GM12878 (cell line): ENCODE measurements around the gene GTSE1. TPM values are rescaled to one million over a fixed set of nuclear protein-coding genes. Genes with fewer than 3 reads are reported as not detected.

Experiments
- ATAC-seq: fragments of 200-7000 bp; cut with Tn5 transposase; 3 replicates; pipeline ENCODE4 v1.9.1; 2020; ENCODE audit warnings: mild to moderate bottlenecking, moderate library complexity
- BruUV-seq: library from RNA; stranded (reverse); fragments of 400-500 nt; replicated peaks from 2 replicates; lab custom pipeline; 2021; lab: Mats Ljungman, UMichigan
- CTCF ChIA-PET: fragments of 300-600 bp; sonication (Branson Sonifier 250); formaldehyde crosslinking; extraction: SDS; loops from one replicate; lab custom pipeline; 2021; ENCODE audit warnings: inconsistent platforms; lab: Yijun Ruan, JAX
- POLR2A ChIA-PET: fragments of 350-600 bp; formaldehyde crosslinking; extraction: SDS; loops from one replicate; lab custom pipeline; 2021; ENCODE audit warnings: inconsistent platforms; lab: Charles Lee
- RAD21 ChIA-PET: fragments of 300-600 bp; sonication (Branson Sonifier 250); formaldehyde crosslinking; loops from one replicate; lab custom pipeline; 2023; ENCODE audit warnings: antibody characterized with exemption; ENCODE audit not compliant: unreplicated experiment; lab: Charles Lee
- SMC1A ChIA-PET: fragments of 300-600 bp; sonication (Branson Sonifier 250); formaldehyde crosslinking; loops from one replicate; lab custom pipeline; 2023; ENCODE audit not compliant: unreplicated experiment, uncharacterized antibody; lab: Charles Lee
- DNase-seq: peaks from one replicate; pipeline ENCODE4 v3.0.0-alpha.2; 2011; ENCODE audit warnings: low read depth, low spot score
- FAIRE-seq: peaks from 3 replicates; lab custom pipeline; 2011; peaks lifted over from hg19 to GRCh38; lab: Jason Lieb, UNC
- H2AFZ ChIP-seq: 2 replicates; pipeline ENCODE4 v1.6.0; 2011; ENCODE audit warnings: low read depth, low read length, control low read depth; ENCODE audit not compliant: control insufficient read depth
- H3K27ac ChIP-seq: 2 replicates; pipeline ENCODE4 v1.5.1; 2011; ENCODE audit warnings: control low read depth; ENCODE audit not compliant: control insufficient read depth, insufficient read depth
- H3K27me3 ChIP-seq, 2 experiments: replicated peaks in 1 of 2; 2 replicates each; pipeline versions ENCODE4 v1.6.0 to v1.6.1; 2011; ENCODE audit warnings: low read length in 1 of 2; ENCODE audit not compliant: control insufficient read depth in 2 of 2, insufficient read depth in 2 of 2
- H3K36me3 ChIP-seq, 2 experiments: 2 replicates each; pipeline ENCODE4 v1.5.1; 2011; ENCODE audit warnings: low read length in 1 of 2; ENCODE audit not compliant: control insufficient read depth in 2 of 2, insufficient read depth in 2 of 2
- H3K4me1 ChIP-seq: 2 replicates; pipeline ENCODE4 v1.6.1; 2011; ENCODE audit warnings: mild to moderate bottlenecking, low read length, moderate library complexity, mixed read lengths; ENCODE audit not compliant: control insufficient read depth, insufficient read depth
- H3K4me2 ChIP-seq: 2 replicates; pipeline ENCODE4 v1.6.0; 2011; ENCODE audit warnings: control low read depth; ENCODE audit not compliant: control insufficient read depth, insufficient read depth
- H3K4me3 ChIP-seq: fragments of 200-600 bp; sonication (generic); 2 replicates; pipeline ENCODE4 v1.5.1; 2016
- H3K79me2 ChIP-seq: 2 replicates; pipeline ENCODE4 v1.6.0; 2011; ENCODE audit warnings: low read length; ENCODE audit not compliant: control insufficient read depth, insufficient read depth
- H3K9ac ChIP-seq: 2 replicates; pipeline ENCODE4 v1.8.0; 2011; ENCODE audit warnings: low read length, control low read depth, mixed read lengths; ENCODE audit not compliant: control insufficient read depth, insufficient read depth
- H3K9me3 ChIP-seq: replicated peaks from 3 replicates; pipeline ENCODE4 v1.5.1; 2011; ENCODE audit warnings: mild to moderate bottlenecking, low read length; ENCODE audit not compliant: control insufficient read depth, insufficient read depth
- H4K20me1 ChIP-seq: 2 replicates; pipeline ENCODE4 v1.6.0; 2011; ENCODE audit not compliant: control insufficient read depth, insufficient read depth
- CEBPB ChIP-seq, 2 experiments: fragments of 150-350 bp in 1 of 2; IDR thresholded peaks; 2 replicates each; pipeline ENCODE4 v1.6.1; 2012 to 2014; ENCODE audit warnings: low read depth in 2 of 2, low read length in 2 of 2, borderline replicate concordance in 1 of 2, inconsistent platforms in 1 of 2
- CUX1 ChIP-seq: IDR thresholded peaks from 2 replicates; pipeline ENCODE4 v1.6.1; 2012; ENCODE audit warnings: improper control_type of control experiment, low read depth, low read length; ENCODE audit not compliant: insufficient replicate concordance
- GABPA ChIP-seq: IDR thresholded peaks from 2 replicates; pipeline ENCODE4 v1.6.1; 2014; ENCODE audit warnings: antibody characterized with exemption, low read depth, mild to moderate bottlenecking, inconsistent platforms
- GATAD2B ChIP-seq: fragments of 450-650 bp; conservative IDR thresholded peaks from 2 replicates; pipeline ENCODE4 v1.6.1; 2017; ENCODE audit warnings: low read depth, mild to moderate bottlenecking, moderate library complexity
- HSF1 ChIP-seq: fragments of 150-350 bp; IDR thresholded peaks from 2 replicates; pipeline ENCODE4 v1.6.1; 2014; ENCODE audit warnings: mild to moderate bottlenecking, low read depth, low read length
- IKZF1 ChIP-seq: fragments of 450-650 bp; conservative IDR thresholded peaks from 2 replicates; pipeline ENCODE4 v1.6.1; 2017; ENCODE audit warnings: antibody characterized with exemption, mild to moderate bottlenecking
- IKZF2 ChIP-seq, 2 experiments: fragments of 450-650 bp; IDR thresholded peaks; 2 replicates each; pipeline ENCODE4 v1.6.1; 2017; ENCODE audit warnings: mild to moderate bottlenecking in 2 of 2, moderate library complexity in 2 of 2
- IRF3 ChIP-seq: fragments of 450-650 bp; IDR thresholded peaks from 2 replicates; pipeline ENCODE4 v1.6.1; 2014; ENCODE audit warnings: mild to moderate bottlenecking
- RUNX3 ChIP-seq: IDR thresholded peaks from 2 replicates; pipeline ENCODE4 v1.6.1; 2012; ENCODE audit warnings: low read length, inconsistent platforms
- SIN3A ChIP-seq: IDR thresholded peaks from 2 replicates; pipeline ENCODE4 v1.6.1; 2012; ENCODE audit warnings: low read depth, low read length, improper control_type of control experiment
- TCF12 ChIP-seq: IDR thresholded peaks from 2 replicates; pipeline ENCODE4 v1.6.1; 2011; ENCODE audit warnings: low read depth, mild to moderate bottlenecking, low read length
- TCF3 ChIP-seq: IDR thresholded peaks from 2 replicates; pipeline ENCODE4 v1.6.1; 2012; ENCODE audit warnings: low read depth, mild to moderate bottlenecking, low read length, borderline replicate concordance; ENCODE audit not compliant: insufficient read depth
- YY1 ChIP-seq: IDR thresholded peaks from 2 replicates; pipeline ENCODE4 v1.6.1; 2011; ENCODE audit warnings: low read depth, mild to moderate bottlenecking, low read length
- WGBS: methylation state at CpG from one replicate; pipeline ENCODE4 v1.1.6; 2016; ENCODE audit warnings: low lambda C conversion rate; ENCODE audit not compliant: insufficient replicate concordance, insufficient coverage; ENCODE audit errors: missing lambda C conversion rate; 5-methylcytosine and 5-hydroxymethylcytosine counted together
- in situ Hi-C: fragments of 300-500 bp; cut with MboI; formaldehyde crosslinking; loops from 9 replicates; pipeline ENCODE4 v1.14.3; 2018; ENCODE audit warnings: mixed read lengths
- intact Hi-C: fragments of 100-400 bp; cut with micrococcal nuclease; formaldehyde crosslinking; loops from one replicate; pipeline ENCODE4 v1.14.2; 2022; ENCODE audit not compliant: unreplicated experiment
- polyA plus RNA-seq, 11 experiments: library from polyadenylated mRNA; depleted of rRNA in 4 of 11; unstranded in 6 of 11; stranded (reverse) in 5 of 11; fragments of >200 nt; fragmentation: Nextera tagmentation in 4 of 11; fragmentation: Illumina TruSeq in 1 of 11; extraction: Ambion mirVana in 4 of 11; extraction: Trizol in 1 of 11; gene quantifications; 1 replicate in 1 of 11; 2 replicates in 10 of 11; pipeline versions ENCODE4 v1.2.1 to v1.2.3, GENCODE V29; 2011 to 2016; ENCODE audit warnings: inconsistent platforms in 2 of 11, missing spikeins in 2 of 11, low read depth in 1 of 11
- total RNA-seq, 4 experiments: library from RNA; depleted of rRNA in 3 of 4; stranded (reverse); fragments of >200 nt in 3 of 4; fragmentation: Illumina TruSeq in 1 of 4; extraction: Trizol in 1 of 4; gene quantifications; 2 replicates each; pipeline versions ENCODE4 v1.2.1 to v1.2.3, GENCODE V29; 2013 to 2021

The GTSE1 gene
- total and polyA plus RNA-seq, 10 of the 15 experiments (the other 5 are each of a cell fraction or from before 2014, with no cell fraction given) = 6.6 to 46.2 (median 32.3) TPM

DNA sequence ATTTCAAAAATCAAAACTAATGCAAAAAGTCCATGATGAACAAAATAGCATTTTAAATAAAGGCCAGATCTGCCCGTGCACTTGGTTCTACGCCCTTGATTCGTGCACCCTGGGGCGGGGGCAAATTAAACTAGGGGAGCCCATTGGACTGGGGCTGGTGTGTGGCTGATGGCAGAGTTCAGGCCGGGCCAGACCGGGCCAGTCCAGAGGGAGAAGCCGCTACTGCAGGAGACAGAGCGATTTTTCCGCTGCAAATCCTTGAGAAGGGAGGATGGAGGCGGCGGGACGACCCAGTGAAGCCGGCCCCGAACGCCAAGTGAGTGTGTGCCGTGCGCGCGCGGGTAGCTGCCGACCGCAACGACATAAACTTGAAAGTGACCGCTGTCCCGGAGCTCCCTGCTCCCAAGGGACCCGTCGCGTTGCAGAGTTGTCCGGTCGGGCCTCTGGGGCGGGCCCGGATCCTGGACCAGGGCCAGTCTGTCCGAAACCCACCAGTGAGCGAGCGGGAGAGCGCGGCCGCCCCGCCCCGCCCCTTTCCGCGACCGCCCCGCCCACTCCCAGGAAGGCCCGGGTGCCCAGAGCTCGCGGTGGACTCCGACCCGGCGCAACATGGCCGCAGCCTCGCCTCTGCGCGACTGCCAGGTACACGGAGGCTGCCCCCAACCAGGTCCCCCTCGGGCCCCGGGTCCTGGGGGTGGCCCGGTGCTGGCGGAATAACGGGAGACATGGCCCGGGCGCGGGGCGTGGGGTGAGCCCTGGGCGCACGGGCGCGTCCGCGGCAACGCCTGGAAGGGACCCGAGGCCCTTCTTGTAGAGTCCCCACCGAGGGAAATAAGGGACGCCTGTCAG lies 29.0 kb upstream of the GTSE1 start, which contains the start of gene TTC38 (continued):
- TF ChIP-seq IRF3 (no peak), YY1 (peak; percentile 87), CEBPB (IDR thresholded peaks at IDR 0.05; ENCODE audit: borderline replicate concordance in 1 of 2, low read depth in 2 of 2, low read length in 2 of 2) (no peak), IKZF1 (peak; percentile 60; the same call in 1 of the 2 replicates), GATAD2B (0 out of 2 replicates have a peak, but pooled peaks have one; percentile 58), IKZF2 (IDR thresholded peaks at IDR 0.05) (peak; percentile 21 to 34; a peak in 1 of 4 replicates), GABPA (no peak), RUNX3 (peak; percentile 51), TCF3 (no peak)

DNA sequence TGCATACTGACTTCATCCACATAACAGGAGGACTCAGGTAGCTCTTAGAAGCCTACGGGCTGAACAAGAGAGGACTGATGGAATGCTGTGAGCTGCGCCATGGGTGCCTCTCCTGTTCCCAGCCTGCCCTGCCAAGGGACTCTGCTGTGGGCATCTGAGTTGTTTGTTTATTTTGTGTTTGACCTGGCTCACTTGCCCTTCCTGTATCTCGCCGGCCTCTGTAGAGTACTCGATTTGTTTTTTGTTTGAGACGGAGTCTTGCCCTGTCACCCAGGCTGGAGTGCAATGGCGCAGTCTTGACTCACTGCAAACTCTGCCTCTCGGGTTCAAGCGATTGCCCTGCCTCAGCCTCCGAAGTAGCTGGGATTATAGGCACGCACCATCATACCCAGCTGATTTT lies 27.1 kb upstream of the GTSE1 start:
- ChIA-PET CTCF (interaction anchor here (1.7 to 2.4 kb wide), 2 partner anchors 19 to 26 kb away, joined by 3 to 8 read pairs; partner anchors contain the start of gene CDPF1), RAD21 (no interaction called here), POLR2A (interaction anchor here (1.7 to 2.1 kb wide), 2 partner anchors 9 to 11 kb away, joined by 6 to 9 read pairs; no protein-coding TSS in a partner anchor), SMC1A (interaction anchor here (0.8 to 1.7 kb wide), 4 partner anchors 11 to 19 kb away, joined by 3 to 4 read pairs (median 4); no protein-coding TSS in a partner anchor)
- Histone ChIP-seq H4K20me1 (no peaks in the 10 kb centered on the region), H3K79me2 (peaks cover 3% of the 10 kb centered on the region; the same call in 1 of the 2 replicates), H3K27me3 (no peaks in the 10 kb centered on the region), H3K9ac (no peak overlapping the region), H3K9me3 (peaks cover 10% of the 10 kb centered on the region; the same call in 1 of the 3 replicates), H3K4me1 (peaks cover 5% of the 10 kb centered on the region), H3K27ac (no peak overlapping the region), H3K4me2 (no peak overlapping the region), H3K4me3 (no peak overlapping the region), H3K36me3 (no peaks in the 10 kb centered on the region; a peak in 2 of 4 replicates), H2AFZ (no peak overlapping the region)
- in situ Hi-C loops (no loop called here), intact Hi-C loops (no loop called here)
- FAIRE-seq (no peak), ATAC-seq (no peak), DNase-seq (no peak)
- no TSS peak for BruUV-seq
- 93% methylated on average over 11 of the region's 11 CpGs for WGBS
- TF ChIP-seq TCF12 = no peak
- no peak for TF ChIP-seq SIN3A
- TF ChIP-seq CUX1 = no peak
- no peak for TF ChIP-seq HSF1
